Type B pancreatic cell (in vitro differentiated cells): ENCODE measurements around the gene GMDS. TPM values are rescaled to one million over a fixed set of nuclear protein-coding genes. Genes with fewer than 3 reads are reported as not detected.

Experiments used
- DNase-seq: peaks from one replicate; pipeline ENCODE4 v3.0.0; 2021; ENCODE audit warnings: mixed read lengths; ENCODE audit not compliant: unreplicated experiment; ENCODE audit errors: extremely low spot score
- H3K27ac Mint-ChIP-seq: 2 replicates; pipeline ENCODE4 v1.8.0; 2021; ENCODE audit warnings: mild to moderate bottlenecking, mixed read lengths
- H3K27me3 Mint-ChIP-seq: 2 replicates; pipeline ENCODE4 v1.8.0; 2021; ENCODE audit warnings: mixed read lengths
- H3K36me3 Mint-ChIP-seq: 2 replicates; pipeline ENCODE4 v1.8.0; 2021; ENCODE audit warnings: mixed read lengths
- H3K4me1 Mint-ChIP-seq: one replicate; pipeline ENCODE4 v1.8.0; 2021; ENCODE audit warnings: mixed read lengths; ENCODE audit not compliant: unreplicated experiment
- H3K4me3 Mint-ChIP-seq: 2 replicates; pipeline ENCODE4 v1.8.0; 2021; ENCODE audit warnings: mild to moderate bottlenecking, mixed read lengths
- H3K9me3 Mint-ChIP-seq: 2 replicates; pipeline ENCODE4 v1.8.0; 2021; ENCODE audit warnings: mixed read lengths
- CTCF ChIP-seq: fragments of 200-600 bp; sonication (generic); conservative IDR thresholded peaks from 2 replicates; pipeline ENCODE4 v1.5.0; 2021; ENCODE audit warnings: antibody characterized with exemption, mild to moderate bottlenecking
- total RNA-seq: library from RNA; stranded (reverse); gene quantifications from 2 replicates; pipeline ENCODE4 v1.2.1, GENCODE V29; 2021; ENCODE audit warnings: low replicate concordance

Gene GMDS
- total RNA-seq, 1 donor from 2014 or later: 41.3 TPM

DNA sequence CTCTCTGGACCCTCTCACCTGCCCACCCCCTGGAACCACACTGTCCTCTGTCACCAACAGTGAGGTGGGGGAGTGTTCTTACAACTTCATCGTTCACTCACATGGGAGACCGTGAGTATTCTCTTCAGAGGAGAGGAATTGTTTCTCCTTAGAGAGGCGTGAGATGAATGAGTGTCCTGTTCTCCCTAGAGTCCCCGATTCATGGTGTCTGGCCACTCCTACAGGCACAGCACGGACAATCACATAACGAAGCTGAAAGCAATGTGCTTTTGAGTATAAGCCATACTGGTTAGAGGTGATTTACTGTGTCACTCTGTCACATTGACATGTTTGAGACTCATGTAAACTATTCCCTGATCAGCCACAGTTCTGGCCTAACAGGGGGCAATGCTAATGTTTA, 581.1 kb downstream of the GMDS start:
- TF ChIP-seq CTCF: no peak
- H3K4me1 Mint-ChIP-seq: peaks cover 26% of the 10 kb centered on the region
- no peak for DNase-seq
- H3K36me3 Mint-ChIP-seq: no peaks in the 10 kb centered on the region
- H3K9me3 Mint-ChIP-seq: peaks cover 8% of the 10 kb centered on the region
- H3K27ac Mint-ChIP-seq: no peak overlapping the region
- no peaks in the 10 kb centered on the region for H3K27me3 Mint-ChIP-seq
- no peak overlapping the region for H3K4me3 Mint-ChIP-seq

GRCh38 chr6:1663511-1663910, 581.9 kb downstream of the GMDS start:
- no peak for DNase-seq
- TF ChIP-seq CTCF: no peak
- no peak overlapping the region for H3K4me3 Mint-ChIP-seq
- H3K27me3 Mint-ChIP-seq: no peaks in the 10 kb centered on the region
- peaks cover 18% of the 10 kb centered on the region for H3K4me1 Mint-ChIP-seq
- H3K36me3 Mint-ChIP-seq: no peaks in the 10 kb centered on the region
- no peak overlapping the region for H3K27ac Mint-ChIP-seq
- H3K9me3 Mint-ChIP-seq: peaks cover 8% of the 10 kb centered on the region

DNA sequence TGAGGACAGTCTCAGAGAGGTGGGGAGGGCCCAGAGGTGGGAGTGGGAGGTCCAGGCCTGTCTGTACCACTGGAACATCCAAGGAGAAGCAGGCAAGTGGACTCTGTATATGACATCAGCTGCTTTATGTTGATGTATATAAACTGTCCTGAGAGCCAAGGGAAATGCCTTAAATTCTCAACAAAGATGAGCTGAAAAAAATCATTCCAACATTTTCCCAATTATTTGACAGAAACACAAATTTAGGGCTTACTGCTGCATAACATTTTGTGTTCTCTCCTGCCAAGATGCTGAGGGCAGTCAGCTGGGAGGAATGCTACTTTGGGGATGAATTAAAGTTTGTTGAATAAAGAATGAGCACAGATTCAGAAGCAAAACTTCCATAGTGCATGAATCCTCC, 582.9 kb downstream of the GMDS start:
- peaks cover 8% of the 10 kb centered on the region for H3K9me3 Mint-ChIP-seq
- no peak overlapping the region for H3K4me3 Mint-ChIP-seq
- no peak overlapping the region for H3K27ac Mint-ChIP-seq
- peaks cover 22% of the 10 kb centered on the region for H3K4me1 Mint-ChIP-seq
- H3K36me3 Mint-ChIP-seq: no peaks in the 10 kb centered on the region
- no peaks in the 10 kb centered on the region for H3K27me3 Mint-ChIP-seq
- TF ChIP-seq CTCF: no peak
- DNase-seq: no peak

GRCh38 chr6:1659816-1660215, 585.6 kb downstream of the GMDS start:
- Mint-ChIP-seq H3K27me3 (no peaks in the 10 kb centered on the region), H3K4me3 (no peak overlapping the region), H3K36me3 (no peaks in the 10 kb centered on the region), H3K4me1 (peaks cover 18% of the 10 kb centered on the region), H3K9me3 (no peaks in the 10 kb centered on the region), H3K27ac (no peak overlapping the region)
- TF ChIP-seq CTCF: no peak
- DNase-seq: no peak

DNA sequence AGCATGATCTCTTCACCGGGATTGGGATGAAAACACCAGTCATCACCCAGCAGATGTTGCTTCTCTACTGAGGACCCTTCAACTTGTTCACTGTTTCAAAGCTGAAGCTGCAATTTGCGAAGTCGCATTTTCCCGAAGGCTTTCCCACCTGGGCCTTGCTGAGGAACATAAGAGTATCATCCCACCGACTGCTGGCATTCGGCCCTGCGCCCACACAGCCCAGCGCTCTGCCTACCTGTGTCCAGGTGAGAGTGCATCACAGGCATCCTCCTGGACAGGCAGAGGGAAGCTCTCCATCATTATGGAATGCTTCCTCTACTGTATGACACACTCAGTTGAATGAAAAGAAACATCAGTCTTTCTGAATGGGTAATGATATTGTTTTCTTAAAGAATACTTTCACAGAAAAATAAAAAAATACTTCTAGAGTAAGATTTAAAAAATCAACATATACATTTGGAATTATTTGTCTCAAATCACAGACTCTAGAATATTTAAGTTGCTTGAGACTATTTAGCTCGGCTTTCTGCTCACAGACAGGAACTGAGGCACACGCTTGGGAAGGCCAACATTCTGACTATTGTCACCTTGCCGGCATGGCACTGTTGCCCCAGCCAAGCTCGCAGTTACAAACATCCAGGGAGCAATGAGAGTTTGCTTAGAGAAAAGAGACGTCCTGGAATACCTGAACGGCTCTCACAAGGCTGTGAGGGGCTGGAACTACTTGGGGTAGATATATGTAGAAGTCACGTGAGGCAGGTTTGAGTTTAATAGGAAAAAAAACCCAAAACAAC, 587.0 kb downstream of the GMDS start:
- H3K27me3 Mint-ChIP-seq: no peaks in the 10 kb centered on the region
- H3K9me3 Mint-ChIP-seq: no peaks in the 10 kb centered on the region
- no peak for TF ChIP-seq CTCF
- H3K4me3 Mint-ChIP-seq: no peak overlapping the region
- H3K4me1 Mint-ChIP-seq: peaks cover 18% of the 10 kb centered on the region
- H3K27ac Mint-ChIP-seq: peak overlapping the region; percentile 35
- DNase-seq: no peak
- no peaks in the 10 kb centered on the region for H3K36me3 Mint-ChIP-seq

DNA sequence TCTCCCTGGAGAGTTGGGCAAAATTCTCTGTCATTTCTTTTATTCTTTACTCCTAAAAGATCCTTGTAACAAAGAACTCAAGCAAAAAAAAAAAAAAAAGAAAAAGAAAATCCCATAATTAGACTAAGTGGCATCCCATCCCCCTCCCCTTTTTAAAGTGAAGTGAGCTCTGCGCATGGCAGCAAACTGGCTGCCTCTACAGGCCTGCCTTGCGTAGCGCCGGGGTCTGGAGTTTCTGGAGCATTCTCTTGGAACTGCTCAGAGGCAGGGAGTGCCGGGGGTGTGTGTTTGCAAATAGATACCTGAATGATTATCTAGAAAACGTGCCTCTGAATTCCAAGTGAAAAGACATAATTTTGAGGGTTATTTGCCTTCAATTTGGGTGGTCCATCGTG, 587.6 kb downstream of the GMDS start:
- Mint-ChIP-seq H3K36me3 (no peaks in the 10 kb centered on the region), H3K9me3 (no peaks in the 10 kb centered on the region), H3K27me3 (no peaks in the 10 kb centered on the region)

More for the DNA sequence above, 587.6 kb downstream of the GMDS start:
- no peak for DNase-seq
- Mint-ChIP-seq H3K4me1 (peaks cover 18% of the 10 kb centered on the region), H3K4me3 (no peak overlapping the region), H3K27ac (peak overlapping the region; percentile 35)
- no peak for TF ChIP-seq CTCF
